NCI-H2196 treated with DMSO at 0.1 percent for 48 hours (cell line): ENCODE results near the gene PSMB9.

Experiments used
- DNase-seq: peaks from one replicate; lab custom pipeline; 2025; ENCODE audit not compliant: unreplicated experiment; lab: John Stamatoyannopoulos, UW

Gene PSMB9

GRCh38 chr6:32894085-32895005, 40.4 kb downstream of the PSMB9 start:
- DNase-seq: peak; percentile 87

GRCh38 chr6:32895006-32895345, 41.0 kb downstream of the PSMB9 start:
- no peak for DNase-seq

- no peak for DNase-seq
These were observed 50.0 kb downstream of the PSMB9 start for GRCh38 chr6:32903952-32904351.

GRCh38 chr6:32905078-32905477, 51.1 kb downstream of the PSMB9 start:
- DNase-seq: no peak

- no peak for DNase-seq
These were observed 52.5 kb downstream of the PSMB9 start for GRCh38 chr6:32906539-32906938.

- no peak for DNase-seq
These were observed 54.9 kb downstream of the PSMB9 start for GRCh38 chr6:32908897-32909296.
